HG03469 (cell line): ENCODE results near the gene NFIB.

Experiments used
- ATAC-seq: cut with Tn5 transposase; IDR thresholded peaks from one replicate; pipeline ENCODE4 v1.9.1; 2021; ENCODE audit warnings: mild to moderate bottlenecking, moderate library complexity, moderate number of reproducible peaks; ENCODE audit not compliant: unreplicated experiment

The NFIB gene

GRCh38 chr9:14249527-14249926 is 64.4 kb downstream of the NFIB start:
- ATAC-seq = no peak

- ATAC-seq = no peak
Observed at GRCh38 chr9:14248149-14248548, 65.8 kb downstream of the NFIB start.

- no peak for ATAC-seq
Observed at GRCh38 chr9:14247577-14247976, 66.4 kb downstream of the NFIB start.

GRCh38 chr9:14246951-14247350 is 67.0 kb downstream of the NFIB start:
- ATAC-seq = no peak

GRCh38 chr9:14245901-14246525 is 67.9 kb downstream of the NFIB start:
- ATAC-seq = no peak

- no peak for ATAC-seq
Observed at GRCh38 chr9:14243514-14244042, 70.4 kb downstream of the NFIB start.

GRCh38 chr9:14242150-14242805 is 71.7 kb downstream of the NFIB start:
- ATAC-seq = no peak

- no peak for ATAC-seq
Observed at GRCh38 chr9:14240537-14240936, 73.4 kb downstream of the NFIB start.

GRCh38 chr9:14238518-14238917 is 75.4 kb downstream of the NFIB start:
- no peak for ATAC-seq

GRCh38 chr9:14238079-14238478 is 75.9 kb downstream of the NFIB start:
- ATAC-seq = no peak

GRCh38 chr9:14236591-14236990 is 77.3 kb downstream of the NFIB start:
- ATAC-seq = no peak

GRCh38 chr9:14232111-14232510 is 81.8 kb downstream of the NFIB start:
- ATAC-seq = no peak

GRCh38 chr9:14231196-14231990 is 82.5 kb downstream of the NFIB start:
- no peak for ATAC-seq

- ATAC-seq = no peak
Observed at GRCh38 chr9:14228602-14229001, 85.3 kb downstream of the NFIB start.

GRCh38 chr9:14226855-14227532 is 86.9 kb downstream of the NFIB start:
- no peak for ATAC-seq

- no peak for ATAC-seq
Observed at GRCh38 chr9:14223081-14223480, 90.9 kb downstream of the NFIB start.

GRCh38 chr9:14222149-14222835 is 91.6 kb downstream of the NFIB start:
- no peak for ATAC-seq

GRCh38 chr9:14221558-14221957 is 92.4 kb downstream of the NFIB start:
- ATAC-seq = no peak

- ATAC-seq = no peak
Observed at GRCh38 chr9:14221119-14221518, 92.8 kb downstream of the NFIB start.

GRCh38 chr9:14220256-14220655 is 93.7 kb downstream of the NFIB start:
- ATAC-seq = no peak

- ATAC-seq = no peak
Observed at GRCh38 chr9:14219850-14220249, 94.1 kb downstream of the NFIB start.
